Prostate gland (tissue), 2 donors: ENCODE measurements around the gene FOXP1.

Experiments used
- POLR2A ChIP-seq: fragments of 450-650 bp; IDR thresholded peaks from one replicate; pipeline ENCODE4 v1.6.1; 2016; ENCODE audit warnings: antibody characterized with exemption, mild to moderate bottlenecking
- TF ChIP-seq, protein P1 (sequence below), 4 experiments: fragments of 200-600 bp in 2 of 4; fragments of 450-650 bp in 2 of 4; sonication (generic) in 2 of 4; IDR thresholded peaks; 1 replicate in 3 of 4; 2 replicates in 1 of 4; pipeline ENCODE4 v1.5.1; 2016 to 2019; ENCODE audit warnings: antibody characterized with exemption in 4 of 4, mild to moderate bottlenecking in 2 of 4, moderate library complexity in 2 of 4

DNA sequence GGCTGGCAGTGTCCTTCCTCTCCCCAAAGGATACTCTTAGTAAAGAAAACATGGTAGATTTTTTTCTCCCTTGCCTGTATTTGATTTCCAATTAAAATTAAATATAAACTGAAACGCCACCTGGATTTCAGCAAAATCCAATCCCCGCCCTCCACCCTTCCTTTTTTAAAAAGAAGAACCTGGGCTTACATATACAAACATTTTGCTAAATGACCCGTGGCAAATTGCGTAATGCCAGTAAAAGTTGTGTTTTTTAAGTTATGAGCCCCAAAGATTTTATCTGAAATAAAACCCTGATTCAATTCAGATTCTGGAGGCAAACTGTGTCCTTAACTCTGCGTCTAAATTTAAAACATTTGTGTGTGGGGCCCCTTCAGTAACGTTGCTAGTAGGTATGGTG is 403.0 kb downstream of the FOXP1 start:
- no peak for TF ChIP-seq POLR2A
- TF ChIP-seq, protein P1, sequence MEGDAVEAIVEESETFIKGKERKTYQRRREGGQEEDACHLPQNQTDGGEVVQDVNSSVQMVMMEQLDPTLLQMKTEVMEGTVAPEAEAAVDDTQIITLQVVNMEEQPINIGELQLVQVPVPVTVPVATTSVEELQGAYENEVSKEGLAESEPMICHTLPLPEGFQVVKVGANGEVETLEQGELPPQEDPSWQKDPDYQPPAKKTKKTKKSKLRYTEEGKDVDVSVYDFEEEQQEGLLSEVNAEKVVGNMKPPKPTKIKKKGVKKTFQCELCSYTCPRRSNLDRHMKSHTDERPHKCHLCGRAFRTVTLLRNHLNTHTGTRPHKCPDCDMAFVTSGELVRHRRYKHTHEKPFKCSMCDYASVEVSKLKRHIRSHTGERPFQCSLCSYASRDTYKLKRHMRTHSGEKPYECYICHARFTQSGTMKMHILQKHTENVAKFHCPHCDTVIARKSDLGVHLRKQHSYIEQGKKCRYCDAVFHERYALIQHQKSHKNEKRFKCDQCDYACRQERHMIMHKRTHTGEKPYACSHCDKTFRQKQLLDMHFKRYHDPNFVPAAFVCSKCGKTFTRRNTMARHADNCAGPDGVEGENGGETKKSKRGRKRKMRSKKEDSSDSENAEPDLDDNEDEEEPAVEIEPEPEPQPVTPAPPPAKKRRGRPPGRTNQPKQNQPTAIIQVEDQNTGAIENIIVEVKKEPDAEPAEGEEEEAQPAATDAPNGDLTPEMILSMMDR (IDR thresholded peaks at IDR 0.05), result no peak
